ENCODE results near the gene TBRG4.

Gene TBRG4

DNA sequence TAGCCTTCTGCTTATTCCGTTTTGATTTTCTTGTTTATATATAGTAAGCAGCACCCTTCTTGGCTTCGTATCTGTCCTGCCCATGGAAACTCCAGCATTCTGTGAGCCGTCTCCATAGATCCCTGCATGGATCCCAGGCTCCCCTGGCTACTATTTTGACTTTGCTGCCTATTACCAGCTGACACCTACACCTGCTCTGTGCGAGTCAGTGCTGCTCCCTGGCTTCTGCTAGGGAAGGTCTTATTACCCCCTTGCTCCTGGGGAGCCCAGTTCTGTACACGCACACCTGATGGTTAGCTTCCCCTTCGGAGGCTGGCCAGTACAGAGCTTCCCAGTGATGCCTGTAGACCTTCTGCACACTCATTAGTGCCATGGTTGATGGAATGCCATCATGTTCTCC, 58.1 kb downstream of the TBRG4 start:
- TF ChIP-seq CTCF (conservative IDR thresholded peaks at IDR 0.05; ENCODE audit: low read depth, low read length) = no peak
- H3K4me3 ChIP-seq (ENCODE audit: low read length) = no peak overlapping the region
- no peak for DNase-seq (ENCODE audit: low read depth)

DNA sequence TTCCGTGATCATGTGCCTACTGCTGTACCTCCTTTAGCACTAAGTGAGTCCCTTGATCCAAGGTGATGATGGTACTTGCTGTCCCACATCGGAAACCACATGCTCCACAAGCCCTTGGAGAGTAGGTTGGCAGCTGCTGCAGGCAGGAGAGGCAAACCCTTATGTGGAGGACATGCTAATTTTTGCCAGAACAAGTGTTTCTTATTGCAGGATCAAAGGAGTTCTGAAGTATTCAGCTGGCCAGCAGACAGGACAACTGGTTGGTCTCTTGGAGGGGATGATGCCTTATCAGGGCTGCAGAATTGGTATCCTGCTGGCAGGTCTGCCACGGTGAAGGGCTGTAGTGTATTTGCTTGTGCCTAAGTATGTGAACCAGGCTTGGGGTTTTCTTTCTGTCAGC, 59.5 kb downstream of the TBRG4 start:
- no peak for TF ChIP-seq CTCF (conservative IDR thresholded peaks at IDR 0.05; ENCODE audit: low read depth, low read length)
- H3K4me3 ChIP-seq (ENCODE audit: low read length) = no peak overlapping the region
- no peak for DNase-seq (ENCODE audit: low read depth)

- TF ChIP-seq CTCF (conservative IDR thresholded peaks at IDR 0.05; ENCODE audit: low read depth, low read length) = no peak
- DNase-seq (ENCODE audit: low read depth) = no peak
- no peak overlapping the region for H3K4me3 ChIP-seq (ENCODE audit: low read length)
Observed at GRCh38 chr7:45050198-45050597, 61.3 kb downstream of the TBRG4 start.
